Ishikawa (cell line): ENCODE results near the gene FOXP2.

Experiments used
- CEBPB ChIP-seq: IDR thresholded peaks from 2 replicates; pipeline ENCODE4 v1.6.1; 2012
- CREB1 ChIP-seq: IDR thresholded peaks from 2 replicates; pipeline ENCODE4 v1.6.1; 2012; ENCODE audit warnings: low read depth
- EGR1 ChIP-seq: IDR thresholded peaks from 2 replicates; pipeline ENCODE4 v1.6.1; 2012
- EP300 ChIP-seq: IDR thresholded peaks from 2 replicates; pipeline ENCODE4 v1.6.1; 2012; ENCODE audit warnings: borderline replicate concordance
- FOXM1 ChIP-seq: IDR thresholded peaks from 2 replicates; pipeline ENCODE4 v1.6.1; 2012; ENCODE audit warnings: low read depth, borderline replicate concordance
- MAX ChIP-seq: IDR thresholded peaks from 2 replicates; pipeline ENCODE4 v1.6.1; 2012
- NFIC ChIP-seq: IDR thresholded peaks from 2 replicates; pipeline ENCODE4 v1.6.1; 2012
- RAD21 ChIP-seq: IDR thresholded peaks from 2 replicates; pipeline ENCODE4 v1.6.1; 2012; ENCODE audit warnings: low read depth
- TAF1 ChIP-seq: IDR thresholded peaks from 2 replicates; pipeline ENCODE4 v1.6.1; 2012; ENCODE audit warnings: low read depth, mild to moderate bottlenecking
- TCF12 ChIP-seq: IDR thresholded peaks from 2 replicates; pipeline ENCODE4 v1.6.1; 2012; ENCODE audit warnings: low read depth
- TEAD4 ChIP-seq: IDR thresholded peaks from 2 replicates; pipeline ENCODE4 v1.6.1; 2012
- YY1 ChIP-seq: IDR thresholded peaks from 2 replicates; pipeline ENCODE4 v1.6.1; 2012; ENCODE audit warnings: low read depth
- ZBTB7A ChIP-seq: IDR thresholded peaks from 2 replicates; pipeline ENCODE4 v1.6.1; 2012; ENCODE audit warnings: low read depth
- TF ChIP-seq, protein P1 (sequence below): IDR thresholded peaks from 2 replicates; pipeline ENCODE4 v1.6.1; 2012; ENCODE audit warnings: low read depth, mild to moderate bottlenecking
- TF ChIP-seq, protein P2 (sequence below): IDR thresholded peaks from 2 replicates; pipeline ENCODE4 v1.6.1; 2012

The FOXP2 gene

GRCh38 chr7:114414156-114415063 lies at the start of gene FOXP2:
Gene FOXP2, plus strand, starts transcription at chr7:114414815. Its CDS starts 11,697 bp downstream, at chr7:114426512.
- TF ChIP-seq, protein P1, sequence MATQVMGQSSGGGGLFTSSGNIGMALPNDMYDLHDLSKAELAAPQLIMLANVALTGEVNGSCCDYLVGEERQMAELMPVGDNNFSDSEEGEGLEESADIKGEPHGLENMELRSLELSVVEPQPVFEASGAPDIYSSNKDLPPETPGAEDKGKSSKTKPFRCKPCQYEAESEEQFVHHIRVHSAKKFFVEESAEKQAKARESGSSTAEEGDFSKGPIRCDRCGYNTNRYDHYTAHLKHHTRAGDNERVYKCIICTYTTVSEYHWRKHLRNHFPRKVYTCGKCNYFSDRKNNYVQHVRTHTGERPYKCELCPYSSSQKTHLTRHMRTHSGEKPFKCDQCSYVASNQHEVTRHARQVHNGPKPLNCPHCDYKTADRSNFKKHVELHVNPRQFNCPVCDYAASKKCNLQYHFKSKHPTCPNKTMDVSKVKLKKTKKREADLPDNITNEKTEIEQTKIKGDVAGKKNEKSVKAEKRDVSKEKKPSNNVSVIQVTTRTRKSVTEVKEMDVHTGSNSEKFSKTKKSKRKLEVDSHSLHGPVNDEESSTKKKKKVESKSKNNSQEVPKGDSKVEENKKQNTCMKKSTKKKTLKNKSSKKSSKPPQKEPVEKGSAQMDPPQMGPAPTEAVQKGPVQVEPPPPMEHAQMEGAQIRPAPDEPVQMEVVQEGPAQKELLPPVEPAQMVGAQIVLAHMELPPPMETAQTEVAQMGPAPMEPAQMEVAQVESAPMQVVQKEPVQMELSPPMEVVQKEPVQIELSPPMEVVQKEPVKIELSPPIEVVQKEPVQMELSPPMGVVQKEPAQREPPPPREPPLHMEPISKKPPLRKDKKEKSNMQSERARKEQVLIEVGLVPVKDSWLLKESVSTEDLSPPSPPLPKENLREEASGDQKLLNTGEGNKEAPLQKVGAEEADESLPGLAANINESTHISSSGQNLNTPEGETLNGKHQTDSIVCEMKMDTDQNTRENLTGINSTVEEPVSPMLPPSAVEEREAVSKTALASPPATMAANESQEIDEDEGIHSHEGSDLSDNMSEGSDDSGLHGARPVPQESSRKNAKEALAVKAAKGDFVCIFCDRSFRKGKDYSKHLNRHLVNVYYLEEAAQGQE, result no peak
- TF ChIP-seq EP300 (no peak), MAX (no peak), CEBPB (no peak), EGR1 (no peak), NFIC (no peak), CREB1 (no peak), RAD21 (no peak)
- TF ChIP-seq, protein P2, sequence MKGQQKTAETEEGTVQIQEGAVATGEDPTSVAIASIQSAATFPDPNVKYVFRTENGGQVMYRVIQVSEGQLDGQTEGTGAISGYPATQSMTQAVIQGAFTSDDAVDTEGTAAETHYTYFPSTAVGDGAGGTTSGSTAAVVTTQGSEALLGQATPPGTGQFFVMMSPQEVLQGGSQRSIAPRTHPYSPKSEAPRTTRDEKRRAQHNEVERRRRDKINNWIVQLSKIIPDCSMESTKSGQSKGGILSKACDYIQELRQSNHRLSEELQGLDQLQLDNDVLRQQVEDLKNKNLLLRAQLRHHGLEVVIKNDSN, result no peak

DNA sequence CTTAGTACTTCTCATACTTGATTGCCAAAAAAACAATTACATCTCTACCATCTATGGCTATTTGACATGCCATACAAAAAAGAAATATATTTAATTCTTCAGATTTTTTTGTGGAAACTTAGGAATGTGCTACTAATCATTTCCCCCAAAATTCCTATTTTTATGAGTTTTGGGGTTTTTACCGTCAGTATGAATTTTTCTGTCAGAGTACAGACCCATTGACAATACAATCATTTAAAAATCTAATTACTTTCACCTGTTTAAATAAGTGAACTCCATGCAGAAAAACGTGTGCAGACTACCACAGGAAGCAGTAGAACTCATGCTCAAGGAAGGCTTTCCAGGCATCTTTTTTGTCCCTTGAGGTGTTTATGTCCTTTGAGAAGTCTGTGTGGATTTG lies 48.8 kb upstream of the FOXP2 start:
- no peak for TF ChIP-seq RAD21
- no peak for TF ChIP-seq TEAD4
- TF ChIP-seq TCF12, result no peak

- TF ChIP-seq ZBTB7A, result no peak
- TF ChIP-seq, protein P2, result no peak
- TF ChIP-seq TCF12, result no peak
- TF ChIP-seq FOXM1, result no peak
- no peak for TF ChIP-seq TEAD4
- TF ChIP-seq MAX, result no peak
- TF ChIP-seq, protein P1, result no peak
- no peak for TF ChIP-seq EGR1
- no peak for TF ChIP-seq RAD21
- TF ChIP-seq YY1, result no peak
- no peak for TF ChIP-seq EP300
- TF ChIP-seq CEBPB, result no peak
- TF ChIP-seq CREB1, result no peak
- no peak for TF ChIP-seq TAF1
Measured at GRCh38 chr7:114368492-114368891, 46.1 kb upstream of the FOXP2 start.

GRCh38 chr7:114369294-114369693 lies 45.3 kb upstream of the FOXP2 start:
- no peak for TF ChIP-seq RAD21
- TF ChIP-seq CEBPB, result no peak
- TF ChIP-seq CREB1, result no peak

DNA sequence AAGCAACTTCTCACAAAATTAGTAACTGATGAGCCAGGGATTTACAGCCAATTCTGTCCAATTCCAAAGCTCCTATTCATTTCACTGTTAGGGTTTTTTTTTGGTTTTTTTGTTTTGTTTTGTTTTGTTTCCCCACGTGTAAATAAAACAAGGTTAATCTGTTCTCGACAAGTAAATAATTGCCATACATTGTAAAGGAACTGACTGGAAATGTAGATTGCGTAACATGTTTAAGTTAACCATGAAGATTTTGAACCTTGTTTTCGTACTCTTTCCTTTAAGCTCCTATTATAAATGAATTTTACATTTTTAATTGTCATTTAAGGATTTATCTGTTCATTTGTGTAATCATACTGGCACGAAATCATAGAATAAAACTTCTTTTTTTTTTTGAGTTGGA lies 42.0 kb upstream of the FOXP2 start:
- TF ChIP-seq, protein P1, result no peak
- no peak for TF ChIP-seq TEAD4
- TF ChIP-seq RAD21, result no peak
- no peak for TF ChIP-seq EP300
- TF ChIP-seq, protein P2, result no peak
- no peak for TF ChIP-seq MAX
- TF ChIP-seq TCF12, result no peak
- TF ChIP-seq NFIC, result no peak
